Brain microvascular endothelial cell (primary cell): Measurements from ENCODE around the gene IL17REL.

Experiments used
- DNase-seq: peaks from one replicate; pipeline ENCODE4 v3.0.0-alpha.2; 2020
- H3K27ac ChIP-seq: fragments of 250-450 bp; sonication (Bioruptor Pico); 2 replicates; pipeline ENCODE4 v1.5.1; 2020; ENCODE audit warnings: mild to moderate bottlenecking, moderate library complexity
- H3K27me3 ChIP-seq: fragments of 250-450 bp; sonication (Bioruptor Pico); replicated peaks from 2 replicates; pipeline ENCODE4 v1.5.1; 2020; ENCODE audit warnings: mild to moderate bottlenecking
- H3K36me3 ChIP-seq: fragments of 250-450 bp; sonication (Bioruptor Pico); replicated peaks from 2 replicates; pipeline ENCODE4 v1.5.1; 2020; ENCODE audit warnings: mild to moderate bottlenecking
- H3K4me3 ChIP-seq: 2 replicates; pipeline ENCODE4 v1.5.1; 2011; ENCODE audit warnings: low read depth, mild to moderate bottlenecking, control low read depth, low read length, moderate library complexity
- CTCF ChIP-seq: IDR thresholded peaks from 2 replicates; pipeline ENCODE4 v1.5.1; 2011; ENCODE audit warnings: low read depth, mild to moderate bottlenecking, moderate library complexity, low read length, control low read depth, inconsistent platforms; ENCODE audit errors: missing control alignments
- in situ Hi-C: cut with HindIII; loops from 2 replicates; pipeline ENCODE4 v1.10.0; 2017; ENCODE audit warnings: low sequenced_read_pairs, low pct_ligation_motif_present

The IL17REL gene

GRCh38 chr22:50046481-50047245 lies 34.1 kb upstream of the IL17REL start:
- no peak for DNase-seq
- H3K4me3 ChIP-seq, result no peak overlapping the region
- H3K36me3 ChIP-seq, result no peaks in the 10 kb centered on the region
- H3K27ac ChIP-seq, result no peak overlapping the region
- H3K27me3 ChIP-seq, result no peaks in the 10 kb centered on the region
- in situ Hi-C loops, result no loop called here
- no peak for TF ChIP-seq CTCF

GRCh38 chr22:50046019-50046415 lies 33.5 kb upstream of the IL17REL start:
- no peak for TF ChIP-seq CTCF
- Histone ChIP-seq H3K4me3 (no peak overlapping the region), H3K27me3 (no peaks in the 10 kb centered on the region), H3K27ac (no peak overlapping the region), H3K36me3 (no peaks in the 10 kb centered on the region)
- DNase-seq, result no peak
- in situ Hi-C loops, result no loop called here

GRCh38 chr22:50045211-50046018 lies 32.9 kb upstream of the IL17REL start:
- Histone ChIP-seq H3K27ac (no peak overlapping the region), H3K36me3 (no peaks in the 10 kb centered on the region), H3K27me3 (no peaks in the 10 kb centered on the region), H3K4me3 (no peak overlapping the region)
- in situ Hi-C loops, result no loop called here
- DNase-seq, result no peak
- TF ChIP-seq CTCF, result no peak

- DNase-seq, result no peak
- TF ChIP-seq CTCF, result no peak
- no peak overlapping the region for H3K4me3 ChIP-seq
- H3K36me3 ChIP-seq, result no peaks in the 10 kb centered on the region
- in situ Hi-C loops, result no loop called here
- no peaks in the 10 kb centered on the region for H3K27me3 ChIP-seq
- H3K27ac ChIP-seq, result no peak overlapping the region
Measured at GRCh38 chr22:50044485-50045118, 32.0 kb upstream of the IL17REL start.

- no peak for DNase-seq
- Histone ChIP-seq H3K4me3 (no peak overlapping the region), H3K27ac (no peak overlapping the region), H3K27me3 (no peaks in the 10 kb centered on the region), H3K36me3 (no peaks in the 10 kb centered on the region)
- TF ChIP-seq CTCF, result no peak
- in situ Hi-C loops, result no loop called here
Measured at GRCh38 chr22:50041361-50042065, 28.9 kb upstream of the IL17REL start.
